IMR-90 (cell line): ENCODE results near the gene TST. TPM values are rescaled to one million over a fixed set of nuclear protein-coding genes. Genes with fewer than 3 reads are reported as not detected.
A peak's percentile ranks its signal among the peaks of the same experiment; 100 is the strongest.

Experiments used
- ATAC-seq: fragments of 200-7000 bp; cut with Tn5 transposase; 2 replicates; pipeline ENCODE4 v1.9.1; 2020; ENCODE audit warnings: low read depth, mild to moderate bottlenecking, moderate library complexity
- BruUV-seq: library from RNA; stranded (reverse); fragments of 400-500 nt; replicated peaks from 2 replicates; lab custom pipeline; 2021; lab: Mats Ljungman, UMichigan
- CTCF ChIA-PET: fragments of 300-600 bp; formaldehyde crosslinking; extraction: SDS; loops from one replicate; lab custom pipeline; 2021; ENCODE audit warnings: antibody characterized with exemption; lab: Yijun Ruan, JAX
- POLR2A ChIA-PET: fragments of 300-600 bp; sonication (Branson Sonifier 250); formaldehyde crosslinking; loops from one replicate; lab custom pipeline; 2022; ENCODE audit warnings: antibody characterized with exemption; ENCODE audit not compliant: unreplicated experiment; lab: Charles Lee
- DNase-seq: peaks from one replicate; pipeline ENCODE4 v3.0.0; 2013
- H2AFZ ChIP-seq: replicated peaks from 2 replicates; pipeline ENCODE3; 2013; ENCODE audit warnings: low read length, mild to moderate bottlenecking; ENCODE audit not compliant: poor library complexity
- H2AK5ac ChIP-seq: 2 replicates; pipeline ENCODE4 v1.6.1; 2013; ENCODE audit warnings: low read depth, low read length, inconsistent platforms
- H2AK9ac ChIP-seq: replicated peaks from 2 replicates; pipeline ENCODE3; 2013; ENCODE audit warnings: mild to moderate bottlenecking, low read depth, low read length, moderate library complexity; ENCODE audit not compliant: poor library complexity
- H2BK120ac ChIP-seq: 2 replicates; pipeline ENCODE4 v1.6.1; 2013; ENCODE audit warnings: low read depth, low read length, inconsistent platforms
- H2BK15ac ChIP-seq: 3 replicates; pipeline ENCODE4 v1.6.1; 2013; ENCODE audit warnings: low read depth, low read length, inconsistent platforms
- H2BK20ac ChIP-seq: 2 replicates; pipeline ENCODE4 v1.6.1; 2013; ENCODE audit warnings: low read depth, mild to moderate bottlenecking, inconsistent platforms, low read length, moderate library complexity
- H2BK5ac ChIP-seq: 2 replicates; pipeline ENCODE4 v1.6.1; 2013; ENCODE audit warnings: mild to moderate bottlenecking, low read depth, low read length, inconsistent platforms; ENCODE audit not compliant: poor library complexity, severe bottlenecking
- H3K14ac ChIP-seq: replicated peaks from 2 replicates; pipeline ENCODE4 v1.6.1; 2013; ENCODE audit warnings: low read depth, low read length, inconsistent platforms
- H3K18ac ChIP-seq: 2 replicates; pipeline ENCODE4 v1.6.1; 2013; ENCODE audit warnings: low read depth, low read length, control low read depth
- H3K23ac ChIP-seq: 2 replicates; pipeline ENCODE4 v1.6.1; 2013; ENCODE audit warnings: low read depth, low read length, inconsistent platforms
- H3K27ac ChIP-seq: 2 replicates; pipeline ENCODE4 v1.5.1; 2013; ENCODE audit warnings: mild to moderate bottlenecking, control low read depth, low read length; ENCODE audit not compliant: insufficient read depth
- H3K27me3 ChIP-seq: 2 replicates; pipeline ENCODE4 v1.6.1; 2013; ENCODE audit warnings: low read length; ENCODE audit not compliant: control insufficient read depth, insufficient read depth
- H3K36me3 ChIP-seq: 2 replicates; pipeline ENCODE4 v1.6.1; 2013; ENCODE audit warnings: low read length, mixed read lengths; ENCODE audit not compliant: control insufficient read depth, insufficient read depth
- H3K4ac ChIP-seq: 2 replicates; pipeline ENCODE4 v1.6.1; 2013; ENCODE audit warnings: low read depth, low read length, inconsistent platforms
- H3K4me1 ChIP-seq: 2 replicates; pipeline ENCODE4 v1.6.1; 2013; ENCODE audit warnings: low read length, mixed read lengths; ENCODE audit not compliant: control insufficient read depth, insufficient read depth
- H3K4me2 ChIP-seq: 2 replicates; pipeline ENCODE4 v1.6.1; 2013; ENCODE audit warnings: low read depth, mild to moderate bottlenecking, control low read depth, low read length, moderate library complexity
- H3K4me3 ChIP-seq: 2 replicates; pipeline ENCODE4 v1.5.1; 2013; ENCODE audit warnings: low read depth, mild to moderate bottlenecking, control low read depth, low read length, moderate library complexity; ENCODE audit not compliant: insufficient read depth
- H3K56ac ChIP-seq: 2 replicates; pipeline ENCODE4 v1.6.1; 2013; ENCODE audit warnings: low read length, inconsistent platforms; ENCODE audit not compliant: insufficient read depth; ENCODE audit errors: extremely low read depth
- H3K79me1 ChIP-seq, 2 experiments: 2 replicates each; pipeline ENCODE4 v1.6.1; 2013; ENCODE audit warnings: low read length in 2 of 2, inconsistent platforms in 1 of 2, low read depth in 1 of 2
- H3K9ac ChIP-seq: 2 replicates; pipeline ENCODE4 v1.6.1; 2013; ENCODE audit warnings: low read depth, low read length, control low read depth
- H3K9me1 ChIP-seq: 2 replicates; pipeline ENCODE4 v1.6.1; 2013; ENCODE audit warnings: low read length, inconsistent platforms; ENCODE audit not compliant: insufficient read depth
- H3K9me3 ChIP-seq: 2 replicates; pipeline ENCODE4 v1.6.1; 2013; ENCODE audit warnings: low read length; ENCODE audit not compliant: control insufficient read depth, insufficient read depth
- H4K20me1 ChIP-seq: 2 replicates; pipeline ENCODE4 v1.6.1; 2013; ENCODE audit warnings: low read length, inconsistent platforms; ENCODE audit not compliant: insufficient read depth
- H4K5ac ChIP-seq: 2 replicates; pipeline ENCODE4 v1.6.1; 2013; ENCODE audit warnings: mild to moderate bottlenecking, low read depth, low read length, control low read depth
- H4K8ac ChIP-seq, 2 experiments: 2 replicates each; pipeline ENCODE4 v1.6.1; 2013; ENCODE audit warnings: low read depth in 2 of 2, low read length in 2 of 2, control low read depth in 1 of 2, inconsistent platforms in 1 of 2
- H4K91ac ChIP-seq: 2 replicates; pipeline ENCODE4 v1.6.1; 2013; ENCODE audit warnings: low read depth, low read length, inconsistent platforms; ENCODE audit not compliant: insufficient read depth
- MAZ ChIP-seq: IDR thresholded peaks from 2 replicates; pipeline ENCODE4 v1.6.1; 2012; ENCODE audit warnings: low read depth, mild to moderate bottlenecking, low read length, improper control_type of control experiment, moderate library complexity, borderline replicate concordance
- POLR2A ChIP-seq: IDR thresholded peaks from 2 replicates; pipeline ENCODE4 v1.6.1; 2012; ENCODE audit warnings: mild to moderate bottlenecking, low read depth, low read length
- RAD21 ChIP-seq: IDR thresholded peaks from 2 replicates; pipeline ENCODE4 v1.6.1; 2012; ENCODE audit warnings: low read length, improper control_type of control experiment
- RCOR1 ChIP-seq: IDR thresholded peaks from 2 replicates; pipeline ENCODE4 v1.6.1; 2012; ENCODE audit warnings: mild to moderate bottlenecking, low read length, improper control_type of control experiment; ENCODE audit not compliant: insufficient replicate concordance
- RFX5 ChIP-seq: IDR thresholded peaks from 2 replicates; pipeline ENCODE4 v1.8.0; 2012; ENCODE audit warnings: low read depth, mild to moderate bottlenecking, low read length, moderate library complexity
- WGBS, 2 experiments: methylation state at CpG; one replicate each; pipeline versions ENCODE4 v1.1.5 to v1.1.7; 2013; ENCODE audit warnings: missing lambda C conversion rate in 2 of 2; ENCODE audit not compliant: insufficient read length in 1 of 2; ENCODE audit errors: extremely low coverage in 2 of 2; 5-methylcytosine and 5-hydroxymethylcytosine counted together
- dilution Hi-C: fragments of 300-500 bp; cut with HindIII; formaldehyde crosslinking; loops from one replicate; pipeline ENCODE4 v1.14.3; 2018; ENCODE audit warnings: low sequenced_read_pairs; ENCODE audit not compliant: unreplicated experiment
- in situ Hi-C: fragments of 300-500 bp; cut with MboI; formaldehyde crosslinking; loops from 3 replicates; pipeline ENCODE4 v1.14.3; 2019; ENCODE audit warnings: low sequenced_read_pairs, inconsistent platforms, mixed read lengths
- intact Hi-C: fragments of 100-400 bp; cut with micrococcal nuclease; formaldehyde crosslinking; loops from 2 replicates; pipeline ENCODE4 v1.10.0; 2022
- polyA plus RNA-seq, 3 experiments: library from polyadenylated mRNA; depleted of rRNA; stranded (reverse); fragments of >200 nt; gene quantifications; 2 replicates each; pipeline ENCODE4 v1.2.3, GENCODE V29; 2012; ENCODE audit warnings: low replicate concordance in 1 of 3
- total RNA-seq: library from RNA; depleted of rRNA; stranded (reverse); fragments of >200 nt; gene quantifications from 2 replicates; pipeline ENCODE4 v1.2.3, GENCODE V29; 2012

The TST gene
- total and polyA plus RNA-seq, 2 of the 4 experiments (the other 2 are of a cell fraction), result 31.7 to 37.7 TPM

DNA sequence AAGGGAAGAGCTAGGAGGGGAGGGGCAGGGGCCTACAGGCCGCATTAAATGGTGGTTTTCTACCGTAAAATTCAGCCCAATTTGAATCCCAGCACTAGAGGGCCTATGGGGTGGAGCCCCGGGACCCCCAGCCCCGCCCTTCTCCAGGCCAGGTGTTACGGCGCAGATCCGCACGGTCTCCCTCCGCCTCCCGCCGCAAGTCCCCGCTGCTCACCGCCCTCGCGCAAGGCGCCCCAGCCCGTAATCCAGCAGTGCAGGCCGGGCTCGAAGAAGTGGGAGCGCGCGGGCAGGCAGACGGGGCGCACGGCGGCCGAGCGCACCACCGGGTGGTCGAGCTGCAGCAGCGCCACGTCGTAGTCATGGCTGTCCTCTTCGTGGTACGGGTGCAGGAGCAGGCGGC lies 49.6 kb upstream of the TST start:
- Histone ChIP-seq H2AK9ac (no peak overlapping the region), H3K23ac (no peak overlapping the region), H4K91ac (no peak overlapping the region), H2AK5ac (no peak overlapping the region), H3K9ac (no peak overlapping the region), H2AFZ (peak overlapping the region; percentile 32), H2BK120ac (no peak overlapping the region), H3K27me3 (peaks cover 31% of the 10 kb centered on the region), H2BK15ac (no peak overlapping the region), H4K20me1 (no peaks in the 10 kb centered on the region), H3K36me3 (no peaks in the 10 kb centered on the region; the same call in 1 of the 2 replicates), H3K9me1 (no peaks in the 10 kb centered on the region), H3K4ac (no peak overlapping the region), H3K4me3 (no peak overlapping the region), H3K4me1 (no peaks in the 10 kb centered on the region), H3K79me1 (no peaks in the 10 kb centered on the region), H4K8ac (no peak overlapping the region), H3K14ac (no peak overlapping the region), H4K5ac (no peak overlapping the region), H3K27ac (no peak overlapping the region), H3K9me3 (no peaks in the 10 kb centered on the region), H3K18ac (no peak overlapping the region), H2BK5ac (no peak overlapping the region), H3K4me2 (no peak overlapping the region), H2BK20ac (no peak overlapping the region), H3K56ac (no peak overlapping the region)
- no TSS peak for BruUV-seq
- TF ChIP-seq MAZ, result no peak
- no peak for TF ChIP-seq POLR2A
- no peak for TF ChIP-seq RCOR1
- TF ChIP-seq RFX5, result no peak
- TF ChIP-seq RAD21, result no peak
- intact Hi-C loops (no loop called here), in situ Hi-C loops (no loop called here), dilution Hi-C loops (no loop called here)
- DNase-seq, result no peak
- 0% methylated on average over 15 of the region's 36 CpGs; no CpG with 5 or more reads in 1 of the 2 experiments for WGBS, 2 experiments
- POLR2A ChIA-PET, result no interaction called here
- ATAC-seq, result no peak
- CTCF ChIA-PET, result no interaction called here
